Fibroblast of lung (primary cell): ENCODE measurements around the gene PPIL4.

Experiments
- CTCF ChIP-seq, 2 donors: IDR thresholded peaks in 1 of 2; conservative IDR thresholded peaks in 1 of 2; 1 replicate in 1 of 2; 2 replicates in 1 of 2; pipeline ENCODE4 v1.5.1; 2011 to 2012; ENCODE audit warnings: low read length in 2 of 2, control low read depth in 1 of 2, inconsistent platforms in 1 of 2, low read depth in 1 of 2, mild to moderate bottlenecking in 1 of 2
- EZH2 ChIP-seq: IDR thresholded peaks from 2 replicates; pipeline ENCODE4 v1.5.1; 2012; ENCODE audit warnings: low read length, control low read depth, mild to moderate bottlenecking; ENCODE audit errors: missing control alignments

GRCh38 chr6:149497365-149497764 is 48.5 kb downstream of the PPIL4 start:
- TF ChIP-seq CTCF (conservative IDR thresholded peaks at IDR 0.05 in 1 of 2, IDR thresholded peaks at IDR 0.05 in 1 of 2; ENCODE audit: low read depth in 1 of 2, low read length in 2 of 2) (no peak), EZH2 (no peak)
